Fibroblast of mammary gland (primary cell): ENCODE data around the gene FOXRED1.

ENCODE experiments used
- DNase-seq: peaks from one replicate; pipeline ENCODE4 v3.0.0-alpha.2; 2010; ENCODE audit warnings: low read depth
- H3K4me3 ChIP-seq: 2 replicates; pipeline ENCODE4 v1.5.1; 2011; ENCODE audit warnings: low read depth, mild to moderate bottlenecking, low read length, moderate library complexity; ENCODE audit not compliant: control insufficient read depth
- TF ChIP-seq, protein P1 (sequence below): conservative IDR thresholded peaks from 2 replicates; pipeline ENCODE4 v1.5.1; 2011; ENCODE audit warnings: low read depth, low read length, inconsistent platforms; ENCODE audit not compliant: control insufficient read depth, insufficient read depth

Gene FOXRED1

GRCh38 chr11:126317756-126318573 lies 49.0 kb downstream of the FOXRED1 start:
- TF ChIP-seq, protein P1, sequence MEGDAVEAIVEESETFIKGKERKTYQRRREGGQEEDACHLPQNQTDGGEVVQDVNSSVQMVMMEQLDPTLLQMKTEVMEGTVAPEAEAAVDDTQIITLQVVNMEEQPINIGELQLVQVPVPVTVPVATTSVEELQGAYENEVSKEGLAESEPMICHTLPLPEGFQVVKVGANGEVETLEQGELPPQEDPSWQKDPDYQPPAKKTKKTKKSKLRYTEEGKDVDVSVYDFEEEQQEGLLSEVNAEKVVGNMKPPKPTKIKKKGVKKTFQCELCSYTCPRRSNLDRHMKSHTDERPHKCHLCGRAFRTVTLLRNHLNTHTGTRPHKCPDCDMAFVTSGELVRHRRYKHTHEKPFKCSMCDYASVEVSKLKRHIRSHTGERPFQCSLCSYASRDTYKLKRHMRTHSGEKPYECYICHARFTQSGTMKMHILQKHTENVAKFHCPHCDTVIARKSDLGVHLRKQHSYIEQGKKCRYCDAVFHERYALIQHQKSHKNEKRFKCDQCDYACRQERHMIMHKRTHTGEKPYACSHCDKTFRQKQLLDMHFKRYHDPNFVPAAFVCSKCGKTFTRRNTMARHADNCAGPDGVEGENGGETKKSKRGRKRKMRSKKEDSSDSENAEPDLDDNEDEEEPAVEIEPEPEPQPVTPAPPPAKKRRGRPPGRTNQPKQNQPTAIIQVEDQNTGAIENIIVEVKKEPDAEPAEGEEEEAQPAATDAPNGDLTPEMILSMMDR, result no peak
- H3K4me3 ChIP-seq, result peak overlapping the region; percentile 18
- peak; percentile 93 for DNase-seq

DNA sequence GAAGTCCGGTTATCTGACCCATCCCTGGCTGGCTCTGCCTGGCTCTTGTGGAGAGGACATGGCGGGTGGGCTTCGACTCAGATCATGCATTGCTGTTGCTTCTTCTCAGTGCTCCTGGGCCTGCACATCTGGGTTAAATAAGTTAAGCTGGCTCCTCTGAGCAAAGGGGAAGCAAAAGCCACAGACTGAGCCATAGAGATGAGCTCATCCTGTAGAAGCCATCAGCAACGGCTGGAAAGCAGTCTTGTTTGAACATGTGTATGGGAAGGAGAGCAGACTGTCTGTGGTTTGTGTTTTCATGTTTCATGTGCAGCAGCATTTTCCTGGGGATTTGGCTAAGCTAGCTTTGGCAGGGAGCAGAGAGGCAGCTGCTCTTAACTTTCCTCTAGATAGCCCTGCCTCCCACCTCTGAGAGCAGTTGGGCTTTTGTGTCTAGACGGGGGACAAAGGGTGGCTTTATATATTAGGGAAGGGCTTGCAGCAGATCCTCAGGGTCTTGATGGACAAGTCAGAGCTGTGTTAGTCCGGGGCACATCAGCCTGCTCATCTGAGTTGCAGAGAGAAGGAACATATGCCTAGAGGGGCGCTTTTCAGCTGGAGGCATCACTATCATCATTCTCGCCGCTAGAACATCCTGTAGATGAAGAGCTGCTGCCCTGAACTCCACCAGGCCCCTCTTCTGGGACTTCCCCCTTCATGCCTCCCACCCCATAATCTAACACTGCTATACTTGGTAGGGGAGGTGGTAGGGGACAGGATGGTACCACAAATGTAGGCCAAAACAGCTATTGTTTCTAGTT lies 49.8 kb downstream of the FOXRED1 start:
- DNase-seq, result peak; percentile 98
- TF ChIP-seq, protein P1, result no peak
- no peak overlapping the region for H3K4me3 ChIP-seq

- DNase-seq, result no peak
- no peak overlapping the region for H3K4me3 ChIP-seq
- TF ChIP-seq, protein P1, result no peak
Measured at GRCh38 chr11:126319374-126319740, 50.4 kb downstream of the FOXRED1 start.

- no peak overlapping the region for H3K4me3 ChIP-seq
- TF ChIP-seq, protein P1, result no peak
- no peak for DNase-seq
Measured at GRCh38 chr11:126322996-126323395, 54.0 kb downstream of the FOXRED1 start.

- no peak for DNase-seq
- TF ChIP-seq, protein P1, result no peak
- H3K4me3 ChIP-seq, result no peak overlapping the region
Measured at GRCh38 chr11:126327281-126328000, 58.5 kb downstream of the FOXRED1 start.
